ENCODE data around the gene CRTAC1.

CRTAC1 gene

DNA sequence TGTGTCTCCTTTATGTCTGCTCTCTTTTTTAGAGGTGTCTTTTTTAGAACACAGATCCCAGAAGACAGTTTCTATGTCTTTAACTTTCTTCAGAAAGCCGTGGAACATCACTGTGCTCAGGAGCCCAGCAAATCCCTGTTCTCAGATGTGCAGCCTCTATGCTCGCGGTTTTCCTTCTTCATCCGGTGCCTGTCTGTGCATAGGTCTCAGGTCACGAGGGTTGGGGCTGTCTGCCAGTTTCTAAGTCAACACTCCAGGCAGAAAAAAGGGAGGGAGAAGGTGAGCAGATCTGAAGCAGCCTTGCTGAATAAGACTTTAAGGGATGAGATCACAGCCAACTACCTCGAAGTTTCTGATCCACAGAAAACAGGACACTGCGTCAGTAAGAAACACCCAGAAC lies 68.5 kb downstream of the CRTAC1 start:
- H3K4me3 ChIP-seq (ENCODE audit: low read depth, low read length): no peak overlapping the region
- no peak for TF ChIP-seq CTCF (conservative IDR thresholded peaks at IDR 0.05; ENCODE audit: low read depth, low read length)
- DNase-seq (ENCODE audit: low read depth): no peak

- TF ChIP-seq CTCF (conservative IDR thresholded peaks at IDR 0.05; ENCODE audit: low read depth, low read length): no peak
- DNase-seq (ENCODE audit: low read depth): no peak
Measured at GRCh38 chr10:97960269-97961056, 70.0 kb downstream of the CRTAC1 start.

GRCh38 chr10:97949462-97949861 lies 81.0 kb downstream of the CRTAC1 start:
- TF ChIP-seq CTCF (conservative IDR thresholded peaks at IDR 0.05; ENCODE audit: low read depth, low read length): no peak

More at GRCh38 chr10:97960269-97961056, 70.0 kb downstream of the CRTAC1 start:
- H3K4me3 ChIP-seq (ENCODE audit: low read depth, low read length): no peak overlapping the region

GRCh38 chr10:97948822-97949221 lies 81.6 kb downstream of the CRTAC1 start:
- no peak overlapping the region for H3K4me3 ChIP-seq (ENCODE audit: low read depth, low read length)
- no peak for TF ChIP-seq CTCF (conservative IDR thresholded peaks at IDR 0.05; ENCODE audit: low read depth, low read length)
- no peak for DNase-seq (ENCODE audit: low read depth)

More at GRCh38 chr10:97949462-97949861, 81.0 kb downstream of the CRTAC1 start:
- no peak for DNase-seq (ENCODE audit: low read depth)
- no peak overlapping the region for H3K4me3 ChIP-seq (ENCODE audit: low read depth, low read length)

- no peak for TF ChIP-seq CTCF (conservative IDR thresholded peaks at IDR 0.05; ENCODE audit: low read depth, low read length)
- H3K4me3 ChIP-seq (ENCODE audit: low read depth, low read length): no peak overlapping the region
- no peak for DNase-seq (ENCODE audit: low read depth)
Measured at GRCh38 chr10:97944772-97945171, 85.6 kb downstream of the CRTAC1 start.

- no peak overlapping the region for H3K4me3 ChIP-seq (ENCODE audit: low read depth, low read length)
- no peak for DNase-seq (ENCODE audit: low read depth)
- no peak for TF ChIP-seq CTCF (conservative IDR thresholded peaks at IDR 0.05; ENCODE audit: low read depth, low read length)
Measured at GRCh38 chr10:97943294-97943693, 87.1 kb downstream of the CRTAC1 start.

DNA sequence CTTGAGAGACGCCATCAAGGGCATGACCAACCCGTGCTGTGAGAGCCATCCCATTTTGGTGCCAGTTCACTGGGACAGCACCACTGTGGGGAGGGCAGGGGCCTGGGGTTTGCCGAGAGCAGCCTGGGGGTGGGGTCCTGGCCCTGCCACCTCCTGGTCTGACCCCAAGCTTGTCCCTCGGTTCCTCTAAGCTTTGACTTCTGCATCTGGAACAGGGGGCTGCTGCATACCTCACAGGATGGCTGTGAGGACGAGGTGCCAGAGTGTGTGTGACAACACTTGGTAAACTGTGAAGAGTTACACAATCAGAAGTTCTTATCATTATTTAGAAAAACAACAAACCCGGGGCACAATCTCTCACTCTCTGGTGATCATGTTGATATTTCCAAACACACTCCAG lies 89.9 kb downstream of the CRTAC1 start:
- DNase-seq (ENCODE audit: low read depth): no peak
- H3K4me3 ChIP-seq (ENCODE audit: low read depth, low read length): no peak overlapping the region
- TF ChIP-seq CTCF (conservative IDR thresholded peaks at IDR 0.05; ENCODE audit: low read depth, low read length): no peak
